ENCODE data around the gene DCHS1.

- no peak for TF ChIP-seq POLR2AphosphoS5 (IDR thresholded peaks at IDR 0.05)
- no peak for TF ChIP-seq CTCF (IDR thresholded peaks at IDR 0.05)
Observed at GRCh38 chr11:6578134-6578533, 77.5 kb downstream of the DCHS1 start.
